A549 (cell line): ENCODE data around the gene CFAP58. TPM values are rescaled to one million over a fixed set of nuclear protein-coding genes. Genes with fewer than 3 reads are reported as not detected.
A peak's percentile ranks its signal among the peaks of the same experiment; 100 is the strongest.

Experiments used
- CBX8 ChIP-seq: fragments of 200-600 bp; sonication (generic); IDR thresholded peaks from 2 replicates; pipeline ENCODE4 v1.6.1; 2016
- FOSL2 ChIP-seq, 2 experiments: fragments of 450-650 bp in 1 of 2; fragments of >200 bp in 1 of 2; sonication (Bioruptor Twin) in 1 of 2; formaldehyde crosslinking; IDR thresholded peaks; 2 replicates each; pipeline versions ENCODE4 v1.5.0 to v1.6.1; 2016 to 2020; ENCODE audit warnings: mild to moderate bottlenecking in 1 of 2, moderate library complexity in 1 of 2
- HDAC2 ChIP-seq: fragments of 200-600 bp; sonication (generic); IDR thresholded peaks from 2 replicates; pipeline ENCODE4 v1.6.1; 2016
- HOXB13 ChIP-seq: fragments of 250-450 bp; sonication (Bioruptor Pico); IDR thresholded peaks from 2 replicates; pipeline ENCODE4 v1.5.0; 2020; ENCODE audit warnings: low read depth, mild to moderate bottlenecking, moderate library complexity
- KDM1A ChIP-seq: fragments of 200-600 bp; sonication (generic); IDR thresholded peaks from 2 replicates; pipeline ENCODE4 v1.6.1; 2016; ENCODE audit warnings: low read depth, mild to moderate bottlenecking
- KDM5A ChIP-seq: fragments of 200-600 bp; sonication (generic); IDR thresholded peaks from 2 replicates; pipeline ENCODE4 v1.6.1; 2016; ENCODE audit warnings: antibody characterized with exemption, mild to moderate bottlenecking
- NR3C1 ChIP-seq: fragments of >200 bp; sonication (Bioruptor Twin); formaldehyde crosslinking; IDR thresholded peaks from 3 replicates; pipeline ENCODE4 v1.6.1; 2017
- PHF8 ChIP-seq: fragments of 200-600 bp; sonication (generic); IDR thresholded peaks from 2 replicates; pipeline ENCODE4 v1.6.1; 2016; ENCODE audit warnings: low read depth, mild to moderate bottlenecking, antibody characterized with exemption, moderate library complexity, borderline replicate concordance
- TP53 ChIP-seq: fragments of 250-450 bp; sonication (Bioruptor Pico); IDR thresholded peaks from 2 replicates; pipeline ENCODE4 v1.5.0; 2021; ENCODE audit warnings: mild to moderate bottlenecking, moderate library complexity
- ZC3H11A ChIP-seq: fragments of 450-650 bp; IDR thresholded peaks from 2 replicates; pipeline ENCODE4 v1.6.1; 2014; ENCODE audit warnings: antibody characterized with exemption, mild to moderate bottlenecking
- polyA plus RNA-seq, 4 experiments: library from polyadenylated mRNA; depleted of rRNA in 3 of 4; stranded (reverse); fragments of >200 nt; fragmentation: RNase III in 1 of 4; extraction: RNeasy Plus Mini Kit Qiagen cat#74134 plus additional on column Dnase treatment in 1 of 4; gene quantifications; 2 replicates in 3 of 4; 3 replicates in 1 of 4; pipeline ENCODE4 v1.2.3, GENCODE V29; 2011 to 2017
- TF ChIP-seq, protein P1 (sequence below): fragments of >200 bp; sonication (Bioruptor Twin); formaldehyde crosslinking; IDR thresholded peaks from 2 replicates; pipeline ENCODE4 v1.6.1; 2016
- TF ChIP-seq, protein P2 (sequence below): IDR thresholded peaks from 2 replicates; pipeline ENCODE4 v1.6.1; 2012
- TF ChIP-seq, protein P3 (sequence below): fragments of >200 bp; sonication (Bioruptor Twin); formaldehyde crosslinking; IDR thresholded peaks from 3 replicates; pipeline ENCODE4 v1.6.1; 2016
- TF ChIP-seq, protein P4 (sequence below): fragments of 200-600 bp; sonication (generic); IDR thresholded peaks from 2 replicates; pipeline ENCODE4 v1.6.1; 2016; ENCODE audit warnings: antibody characterized with exemption, mild to moderate bottlenecking, moderate library complexity
- TF ChIP-seq, protein P5 (sequence below): IDR thresholded peaks from 2 replicates; pipeline ENCODE4 v1.6.1; 2012
- TF ChIP-seq, protein P6 (sequence below): fragments of >200 bp; sonication (Bioruptor Twin); formaldehyde crosslinking; IDR thresholded peaks from 3 replicates; pipeline ENCODE4 v1.5.1; 2016

The CFAP58 gene
- polyA plus RNA-seq, 2 of the 4 experiments (the other 2 are of a cell fraction) = 0.22 to 0.25 TPM

DNA sequence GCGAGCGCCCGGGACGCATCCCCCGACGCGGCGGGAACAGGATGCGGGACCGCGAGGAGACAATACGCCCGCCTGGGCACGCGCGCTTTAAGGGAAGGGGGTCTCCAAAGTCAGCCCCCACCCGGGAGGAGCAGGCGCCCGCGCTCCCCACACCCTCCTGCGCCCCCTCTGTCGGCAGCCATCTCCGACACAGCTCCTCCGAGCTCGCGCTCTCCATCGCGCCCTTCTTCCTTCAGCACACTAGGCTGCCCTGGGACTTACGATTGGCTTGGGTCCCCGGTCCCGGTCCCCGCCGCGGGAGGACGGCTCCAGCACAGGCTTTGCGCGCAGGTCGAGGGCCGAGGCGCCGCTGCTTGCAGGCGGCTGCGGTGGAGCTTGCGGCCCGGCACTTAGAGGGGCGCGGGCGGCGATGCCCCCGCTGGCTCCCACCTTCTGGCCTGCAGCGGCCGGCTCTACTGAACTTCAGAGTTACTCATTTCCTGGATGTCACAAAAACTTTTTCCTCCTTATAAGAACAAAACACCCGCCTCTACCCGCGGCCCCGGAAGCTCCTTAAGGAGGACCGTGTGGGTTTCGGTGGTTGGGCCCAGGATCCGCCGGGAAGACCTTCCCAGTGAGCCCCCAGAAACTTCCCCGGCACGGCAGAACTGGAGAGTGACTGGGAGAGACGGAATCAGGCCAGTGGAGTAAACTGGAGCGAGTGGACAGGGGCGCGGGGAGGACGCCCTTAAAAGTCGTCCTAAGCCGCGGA lies 15.5 kb upstream of the CFAP58 start, which contains the start of gene ITPRIP (continued):
- TF ChIP-seq, protein P1, sequence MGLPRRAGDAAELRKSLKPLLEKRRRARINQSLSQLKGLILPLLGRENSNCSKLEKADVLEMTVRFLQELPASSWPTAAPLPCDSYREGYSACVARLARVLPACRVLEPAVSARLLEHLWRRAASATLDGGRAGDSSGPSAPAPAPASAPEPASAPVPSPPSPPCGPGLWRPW = no peak
- TF ChIP-seq HOXB13 = no peak
- 0 out of 2 replicates have a peak, but pooled peaks have one; percentile 8 for TF ChIP-seq FOSL2 (IDR thresholded peaks at IDR 0.05)
- TF ChIP-seq FOSL2 (CRISPR knock-in tag; IDR thresholded peaks at IDR 0.05) = no peak
- TF ChIP-seq, protein P2, sequence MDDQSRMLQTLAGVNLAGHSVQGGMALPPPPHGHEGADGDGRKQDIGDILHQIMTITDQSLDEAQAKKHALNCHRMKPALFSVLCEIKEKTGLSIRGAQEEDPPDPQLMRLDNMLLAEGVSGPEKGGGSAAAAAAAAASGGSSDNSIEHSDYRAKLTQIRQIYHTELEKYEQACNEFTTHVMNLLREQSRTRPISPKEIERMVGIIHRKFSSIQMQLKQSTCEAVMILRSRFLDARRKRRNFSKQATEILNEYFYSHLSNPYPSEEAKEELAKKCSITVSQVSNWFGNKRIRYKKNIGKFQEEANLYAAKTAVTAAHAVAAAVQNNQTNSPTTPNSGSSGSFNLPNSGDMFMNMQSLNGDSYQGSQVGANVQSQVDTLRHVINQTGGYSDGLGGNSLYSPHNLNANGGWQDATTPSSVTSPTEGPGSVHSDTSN = 0 out of 2 replicates have a peak, but pooled peaks have one; percentile 40
- peak; percentile 54; the same call in 1 of the 2 replicates for TF ChIP-seq PHF8
- TF ChIP-seq HDAC2 = peak; percentile 81; the same call in 1 of the 2 replicates
- TF ChIP-seq, protein P3, sequence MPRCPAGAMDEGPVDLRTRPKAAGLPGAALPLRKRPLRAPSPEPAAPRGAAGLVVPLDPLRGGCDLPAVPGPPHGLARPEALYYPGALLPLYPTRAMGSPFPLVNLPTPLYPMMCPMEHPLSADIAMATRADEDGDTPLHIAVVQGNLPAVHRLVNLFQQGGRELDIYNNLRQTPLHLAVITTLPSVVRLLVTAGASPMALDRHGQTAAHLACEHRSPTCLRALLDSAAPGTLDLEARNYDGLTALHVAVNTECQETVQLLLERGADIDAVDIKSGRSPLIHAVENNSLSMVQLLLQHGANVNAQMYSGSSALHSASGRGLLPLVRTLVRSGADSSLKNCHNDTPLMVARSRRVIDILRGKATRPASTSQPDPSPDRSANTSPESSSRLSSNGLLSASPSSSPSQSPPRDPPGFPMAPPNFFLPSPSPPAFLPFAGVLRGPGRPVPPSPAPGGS = 0 out of 3 replicates have a peak, but pooled peaks have one; percentile 37
- no peak for TF ChIP-seq ZC3H11A
- TF ChIP-seq, protein P4, sequence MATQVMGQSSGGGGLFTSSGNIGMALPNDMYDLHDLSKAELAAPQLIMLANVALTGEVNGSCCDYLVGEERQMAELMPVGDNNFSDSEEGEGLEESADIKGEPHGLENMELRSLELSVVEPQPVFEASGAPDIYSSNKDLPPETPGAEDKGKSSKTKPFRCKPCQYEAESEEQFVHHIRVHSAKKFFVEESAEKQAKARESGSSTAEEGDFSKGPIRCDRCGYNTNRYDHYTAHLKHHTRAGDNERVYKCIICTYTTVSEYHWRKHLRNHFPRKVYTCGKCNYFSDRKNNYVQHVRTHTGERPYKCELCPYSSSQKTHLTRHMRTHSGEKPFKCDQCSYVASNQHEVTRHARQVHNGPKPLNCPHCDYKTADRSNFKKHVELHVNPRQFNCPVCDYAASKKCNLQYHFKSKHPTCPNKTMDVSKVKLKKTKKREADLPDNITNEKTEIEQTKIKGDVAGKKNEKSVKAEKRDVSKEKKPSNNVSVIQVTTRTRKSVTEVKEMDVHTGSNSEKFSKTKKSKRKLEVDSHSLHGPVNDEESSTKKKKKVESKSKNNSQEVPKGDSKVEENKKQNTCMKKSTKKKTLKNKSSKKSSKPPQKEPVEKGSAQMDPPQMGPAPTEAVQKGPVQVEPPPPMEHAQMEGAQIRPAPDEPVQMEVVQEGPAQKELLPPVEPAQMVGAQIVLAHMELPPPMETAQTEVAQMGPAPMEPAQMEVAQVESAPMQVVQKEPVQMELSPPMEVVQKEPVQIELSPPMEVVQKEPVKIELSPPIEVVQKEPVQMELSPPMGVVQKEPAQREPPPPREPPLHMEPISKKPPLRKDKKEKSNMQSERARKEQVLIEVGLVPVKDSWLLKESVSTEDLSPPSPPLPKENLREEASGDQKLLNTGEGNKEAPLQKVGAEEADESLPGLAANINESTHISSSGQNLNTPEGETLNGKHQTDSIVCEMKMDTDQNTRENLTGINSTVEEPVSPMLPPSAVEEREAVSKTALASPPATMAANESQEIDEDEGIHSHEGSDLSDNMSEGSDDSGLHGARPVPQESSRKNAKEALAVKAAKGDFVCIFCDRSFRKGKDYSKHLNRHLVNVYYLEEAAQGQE = peak; percentile 28; the same call in 1 of the 2 replicates
- TF ChIP-seq, protein P5, sequence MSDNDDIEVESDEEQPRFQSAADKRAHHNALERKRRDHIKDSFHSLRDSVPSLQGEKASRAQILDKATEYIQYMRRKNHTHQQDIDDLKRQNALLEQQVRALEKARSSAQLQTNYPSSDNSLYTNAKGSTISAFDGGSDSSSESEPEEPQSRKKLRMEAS = 0 out of 2 replicates have a peak, but pooled peaks have one; percentile 52
- no peak for TF ChIP-seq TP53 (CRISPR knock-in tag)
- TF ChIP-seq KDM5A = no peak
- TF ChIP-seq CBX8 = no peak
- TF ChIP-seq NR3C1 = no peak
- TF ChIP-seq, protein P6, sequence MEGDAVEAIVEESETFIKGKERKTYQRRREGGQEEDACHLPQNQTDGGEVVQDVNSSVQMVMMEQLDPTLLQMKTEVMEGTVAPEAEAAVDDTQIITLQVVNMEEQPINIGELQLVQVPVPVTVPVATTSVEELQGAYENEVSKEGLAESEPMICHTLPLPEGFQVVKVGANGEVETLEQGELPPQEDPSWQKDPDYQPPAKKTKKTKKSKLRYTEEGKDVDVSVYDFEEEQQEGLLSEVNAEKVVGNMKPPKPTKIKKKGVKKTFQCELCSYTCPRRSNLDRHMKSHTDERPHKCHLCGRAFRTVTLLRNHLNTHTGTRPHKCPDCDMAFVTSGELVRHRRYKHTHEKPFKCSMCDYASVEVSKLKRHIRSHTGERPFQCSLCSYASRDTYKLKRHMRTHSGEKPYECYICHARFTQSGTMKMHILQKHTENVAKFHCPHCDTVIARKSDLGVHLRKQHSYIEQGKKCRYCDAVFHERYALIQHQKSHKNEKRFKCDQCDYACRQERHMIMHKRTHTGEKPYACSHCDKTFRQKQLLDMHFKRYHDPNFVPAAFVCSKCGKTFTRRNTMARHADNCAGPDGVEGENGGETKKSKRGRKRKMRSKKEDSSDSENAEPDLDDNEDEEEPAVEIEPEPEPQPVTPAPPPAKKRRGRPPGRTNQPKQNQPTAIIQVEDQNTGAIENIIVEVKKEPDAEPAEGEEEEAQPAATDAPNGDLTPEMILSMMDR = no peak; the same call in 2 of the 3 replicates
- no peak for TF ChIP-seq KDM1A
- TF ChIP-seq, all 56 proteins: peak for 11
